ENCODE data around the gene CDK4. TPM values are rescaled to one million over a fixed set of nuclear protein-coding genes. Genes with fewer than 3 reads are reported as not detected.
"Not testable (repeated sequence)": the region's sequence is repeated elsewhere in the genome, so short reads cannot be mapped to it uniquely, and the experiment has no call there.

Gene CDK4
- total and polyA plus RNA-seq, 4 experiments from 2014 or later: 44.4 to 99.7 (median 66.7) TPM

- Histone ChIP-seq H3K27me3 (ENCODE audit: insufficient read depth, low read length) (no peaks in the 10 kb centered on the region), H3K4me3 (ENCODE audit: low read length in 2 of 2) (no peak overlapping the region), H3K27ac (ENCODE audit: low read depth, low read length) (no peak overlapping the region), H3K9me3 (ENCODE audit: control insufficient read depth in 1 of 2, low read length in 2 of 2) (no peaks in the 10 kb centered on the region), H3K4me1 (ENCODE audit: insufficient read depth, low read length) (peaks cover 48% of the 10 kb centered on the region), H3K36me3 (ENCODE audit: insufficient read depth, low read length) (no peaks in the 10 kb centered on the region)
- Mint-ChIP-seq H3K4me1 (peaks cover 23 to 53% (median 36%) of the 10 kb centered on the region in 4 donors), H3K27ac (no peak overlapping the region), H3K36me3 (peaks cover 9 to 14% of the 10 kb centered on the region in 2 donors), H3K4me3 (no peak overlapping the region), H3K9me3 (no peaks in the 10 kb centered on the region), H3K27me3 (peaks cover 0 to 2% of the 10 kb centered on the region in 2 donors)
- intact Hi-C loops (cut with micrococcal nuclease): no loop called here
- no peak for DNase-seq
- ChIA-PET POLR2A (ENCODE audit: partially characterized antibody) (interaction anchor here (1.0 kb wide), 1 partner anchor 18 kb away, joined by 3 read pairs; no protein-coding TSS in a partner anchor), CTCF (ENCODE audit: partially characterized antibody) (interaction anchor here (0.7 to 3.9 kb wide), 6 partner anchors 8 to 172 kb away, joined by 3 to 38 read pairs (median 6); partner anchors contain the start of gene TSFM)
Measured at GRCh38 chr12:57775044-57775443, 22.9 kb upstream of the CDK4 start.

- H3K4me3 Mint-ChIP-seq; H3K27ac Mint-ChIP-seq; H3K4me3 ChIP-seq (ENCODE audit: low read length in 2 of 2); H3K36me3 ChIP-seq (ENCODE audit: insufficient read depth, low read length); H3K9me3 ChIP-seq (ENCODE audit: control insufficient read depth in 1 of 2, low read length in 2 of 2); H3K27me3 Mint-ChIP-seq; H3K27me3 ChIP-seq (ENCODE audit: insufficient read depth, low read length); H3K9me3 Mint-ChIP-seq; intact Hi-C loops (cut with micrococcal nuclease); H3K27ac ChIP-seq (ENCODE audit: low read depth, low read length); DNase-seq: not testable (repeated sequence)
- Mint-ChIP-seq H3K4me1 (peaks cover 23 to 53% (median 33%) of the 10 kb centered on the region in 4 donors), H3K36me3 (peaks cover 9 to 18% of the 10 kb centered on the region in 2 donors)
- POLR2A ChIA-PET (ENCODE audit: partially characterized antibody): interaction anchor here (1.0 kb wide), 1 partner anchor 18 kb away, joined by 3 read pairs; no protein-coding TSS in a partner anchor
- CTCF ChIA-PET (ENCODE audit: partially characterized antibody): interaction anchor here (1.0 to 3.9 kb wide), 5 partner anchors 8 to 121 kb away, joined by 3 to 38 read pairs (median 10); partner anchors contain the start of gene TSFM
- H3K4me1 ChIP-seq (ENCODE audit: insufficient read depth, low read length): peaks cover 44% of the 10 kb centered on the region
Measured at GRCh38 chr12:57774634-57775033, 22.5 kb upstream of the CDK4 start.

DNA sequence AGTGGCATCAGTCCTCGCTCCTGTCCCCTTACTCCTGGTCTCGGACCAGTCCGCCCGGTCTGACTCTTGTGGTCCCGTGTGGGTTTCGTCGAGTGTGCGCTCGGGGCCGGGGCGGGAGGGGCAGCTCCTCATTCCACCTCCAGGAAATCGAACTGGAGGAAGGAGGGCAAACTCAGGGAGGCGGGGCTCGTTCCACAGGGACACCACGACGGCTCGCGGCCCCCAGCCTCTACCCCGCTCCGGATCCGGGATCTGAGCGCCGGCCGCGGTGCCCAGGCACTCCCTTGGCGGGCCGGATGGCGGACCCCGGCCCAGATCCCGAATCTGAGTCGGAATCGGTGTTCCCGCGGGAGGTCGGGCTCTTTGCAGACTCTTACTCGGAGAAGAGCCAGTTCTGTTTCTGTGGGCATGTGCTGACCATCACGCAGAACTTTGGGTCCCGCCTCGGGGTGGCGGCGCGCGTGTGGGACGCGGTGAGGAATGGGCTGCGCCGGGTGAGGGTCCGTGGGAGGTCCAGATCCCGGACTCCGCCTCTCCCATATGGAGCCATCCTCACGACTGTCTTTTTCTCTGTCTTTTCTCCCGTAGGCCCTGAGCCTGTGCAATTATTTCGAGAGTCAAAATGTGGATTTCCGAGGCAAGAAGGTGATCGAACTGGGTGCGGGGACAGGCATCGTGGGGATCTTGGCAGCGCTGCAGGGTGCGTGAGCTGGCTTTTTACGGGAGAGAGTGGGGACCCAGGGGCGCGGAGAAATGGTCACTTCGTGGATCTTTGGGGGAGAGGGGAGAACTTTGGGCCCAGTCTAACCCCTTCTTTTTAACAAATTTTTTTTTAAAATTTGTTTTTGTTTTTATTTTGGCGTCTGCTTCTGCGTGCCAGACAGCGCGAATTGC is 20.6 kb upstream of the CDK4 start, which contains the start of gene EEF1AKMT3:
TSS of gene EEF1AKMT3 (plus strand) at position 186 of the 894 bp plus-strand sequence. CDS start at position 297, 111 bp downstream.
- H3K4me1 Mint-ChIP-seq: peaks cover 14 to 38% (median 23%) of the 10 kb centered on the region in 4 donors
- H3K27me3 Mint-ChIP-seq: peaks cover 0 to 2% of the 10 kb centered on the region in 2 donors
- peaks cover 20 to 25% of the 10 kb centered on the region in 2 donors for H3K36me3 Mint-ChIP-seq
- H3K36me3 ChIP-seq (ENCODE audit: insufficient read depth, low read length): no peaks in the 10 kb centered on the region
- H3K4me3 Mint-ChIP-seq: peak within 1 kb of the TSS; percentile 95 to 100 (median 96)
- no peak for DNase-seq
- no peaks in the 10 kb centered on the region for H3K9me3 ChIP-seq (ENCODE audit: control insufficient read depth in 1 of 2, low read length in 2 of 2)
- ChIA-PET CTCF (ENCODE audit: partially characterized antibody) (interaction anchor here (0.8 to 3.9 kb wide), 5 partner anchors 10 to 314 kb away, joined by 3 to 38 read pairs (median 6); partner anchors contain the start of gene TSFM), POLR2A (ENCODE audit: partially characterized antibody) (interaction anchor here (0.6 to 1.8 kb wide), 11 partner anchors 10 to 1147 kb away, joined by 3 to 53 read pairs (median 4); partner anchors contain the start of genes CDK4, CTDSP2, MARCHF9 and TSFM)
- peak within 1 kb of the TSS; percentile 84 for H3K27ac ChIP-seq (ENCODE audit: low read depth, low read length)
- peak within 1 kb of the TSS; percentile 94 to 99 (median 98) for H3K27ac Mint-ChIP-seq
- peaks cover 26% of the 10 kb centered on the region for H3K4me1 ChIP-seq (ENCODE audit: insufficient read depth, low read length)
- intact Hi-C loops (cut with micrococcal nuclease): loop anchor here (1.0 kb wide), 2 partner anchors 10 to 20 kb away; partner anchors contain the start of genes CDK4 and TSFM
- no peaks in the 10 kb centered on the region for H3K27me3 ChIP-seq (ENCODE audit: insufficient read depth, low read length)
- H3K4me3 ChIP-seq (ENCODE audit: low read length in 2 of 2): peak within 1 kb of the TSS; percentile 98 to 99
- H3K9me3 Mint-ChIP-seq: peaks cover 0 to 2% (median 0%) of the 10 kb centered on the region in 8 donors

DNA sequence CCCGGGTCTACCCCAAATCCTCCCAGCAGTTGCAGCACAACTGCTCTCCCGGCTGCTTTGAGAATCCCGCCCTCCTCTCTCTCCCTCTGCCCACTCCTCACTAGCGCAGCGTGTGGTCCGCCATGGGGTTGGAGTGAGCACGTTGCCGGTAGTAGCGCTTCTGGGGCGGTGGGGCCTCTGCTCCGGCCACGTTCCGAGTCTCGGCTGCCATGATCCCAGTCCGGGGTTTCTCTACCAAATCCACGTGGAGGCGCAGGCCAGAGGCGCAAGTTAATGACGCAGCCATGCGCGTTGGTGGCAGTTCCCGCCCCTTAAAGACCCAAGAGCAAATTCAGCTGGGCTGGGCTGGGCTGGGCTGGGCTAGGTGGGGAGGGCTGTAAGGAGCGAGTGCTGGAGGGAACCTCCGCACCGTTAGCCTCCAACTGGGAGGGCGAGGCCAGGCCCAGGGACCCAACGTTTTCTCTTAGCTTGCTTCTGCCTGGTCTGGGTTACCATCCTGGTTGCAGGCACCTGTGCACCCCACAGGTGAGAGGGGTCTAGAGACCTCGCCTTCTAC is 19.8 kb upstream of the CDK4 start, which contains the start of gene METTL1:
TSS of gene METTL1 (minus strand) at position 233 of the 556 bp plus-strand sequence. CDS start at position 211, 22 bp downstream.
- H3K27ac Mint-ChIP-seq: peak within 1 kb of the TSS; percentile 94 to 99 (median 98)
- peak within 1 kb of the TSS; percentile 95 to 100 (median 96) for H3K4me3 Mint-ChIP-seq
- H3K9me3 Mint-ChIP-seq: peaks cover 0 to 2% (median 0%) of the 10 kb centered on the region in 8 donors
- H3K4me1 ChIP-seq (ENCODE audit: insufficient read depth, low read length): peaks cover 29% of the 10 kb centered on the region
- H3K27me3 ChIP-seq (ENCODE audit: insufficient read depth, low read length): peaks cover 3% of the 10 kb centered on the region
- H3K27ac ChIP-seq (ENCODE audit: low read depth, low read length): peak within 1 kb of the TSS; percentile 84
- POLR2A ChIA-PET (ENCODE audit: partially characterized antibody): interaction anchor here (0.7 to 1.8 kb wide), 10 partner anchors 11 to 127 kb away, joined by 3 to 53 read pairs (median 5); partner anchors contain the start of genes CDK4, CTDSP2, MARCHF9 and TSFM
- CTCF ChIA-PET (ENCODE audit: partially characterized antibody): interaction anchor here (0.8 to 3.9 kb wide), 5 partner anchors 11 to 313 kb away, joined by 3 to 38 read pairs (median 6); partner anchors contain the start of gene TSFM
- intact Hi-C loops (cut with micrococcal nuclease): loop anchor here (1.0 kb wide), 2 partner anchors 10 to 20 kb away; partner anchors contain the start of genes CDK4 and TSFM
- peaks cover 0 to 2% of the 10 kb centered on the region in 2 donors for H3K27me3 Mint-ChIP-seq
- DNase-seq: peak; percentile 88 to 95 (median 91)
- H3K9me3 ChIP-seq (ENCODE audit: control insufficient read depth in 1 of 2, low read length in 2 of 2): no peaks in the 10 kb centered on the region
- H3K4me3 ChIP-seq (ENCODE audit: low read length in 2 of 2): peak within 1 kb of the TSS; percentile 98 to 99
- peaks cover 14 to 34% (median 20%) of the 10 kb centered on the region in 4 donors for H3K4me1 Mint-ChIP-seq
- no peaks in the 10 kb centered on the region for H3K36me3 ChIP-seq (ENCODE audit: insufficient read depth, low read length)
- H3K36me3 Mint-ChIP-seq: peaks cover 20 to 25% of the 10 kb centered on the region in 2 donors

DNA sequence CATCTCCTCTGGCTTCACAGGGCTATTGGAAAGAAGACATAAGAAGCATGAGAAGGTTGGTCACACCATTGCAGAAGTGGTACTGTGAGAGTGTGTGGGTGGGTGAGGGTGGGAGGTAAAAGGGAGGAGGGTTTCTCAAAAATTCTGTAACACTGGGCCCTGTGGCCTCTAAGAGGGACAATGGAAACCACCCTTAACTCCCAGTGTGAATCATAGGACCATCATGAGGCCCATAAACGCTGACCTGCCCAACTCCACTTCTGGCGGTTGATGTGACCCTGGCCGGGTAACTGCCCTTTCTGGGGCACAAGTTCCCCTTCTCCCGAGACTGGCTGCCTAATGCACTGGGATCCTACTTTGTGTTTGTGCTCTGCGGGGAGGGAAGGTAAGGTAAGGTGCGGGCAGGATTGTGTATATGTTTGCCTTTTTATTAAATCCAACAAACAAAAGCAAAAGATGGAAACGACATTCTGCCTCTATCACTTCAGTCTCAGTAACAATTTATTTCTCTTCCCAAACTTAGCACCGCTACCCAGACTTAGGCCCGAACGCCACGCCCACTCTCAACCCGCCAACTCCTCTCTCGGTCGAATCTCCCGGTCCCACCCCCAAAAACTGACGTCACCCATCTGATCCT is 19.2 kb upstream of the CDK4 start:
- peaks cover 0 to 2% (median 0%) of the 10 kb centered on the region in 8 donors for H3K9me3 Mint-ChIP-seq
- peak overlapping the region; percentile 84 for H3K27ac ChIP-seq (ENCODE audit: low read depth, low read length)
- H3K4me3 Mint-ChIP-seq: peak overlapping the region; percentile 95 to 100 (median 96)
- H3K4me3 ChIP-seq (ENCODE audit: low read length in 2 of 2): peak overlapping the region; percentile 98 to 99
- no peaks in the 10 kb centered on the region for H3K9me3 ChIP-seq (ENCODE audit: control insufficient read depth in 1 of 2, low read length in 2 of 2)
- ChIA-PET CTCF (ENCODE audit: partially characterized antibody) (interaction anchor here (0.8 to 4.8 kb wide), 8 partner anchors 10 to 312 kb away, joined by 3 to 38 read pairs (median 6); partner anchors contain the start of gene TSFM), POLR2A (ENCODE audit: partially characterized antibody) (interaction anchor here (1.1 to 1.8 kb wide), 6 partner anchors 11 to 124 kb away, joined by 4 to 53 read pairs (median 10); partner anchors contain the start of genes CDK4, MARCHF9, TSFM and TSPAN31)
- DNase-seq: peak in 2 of 5 donors; percentile 81 to 91
- intact Hi-C loops (cut with micrococcal nuclease): no loop called here
- peaks cover 35% of the 10 kb centered on the region for H3K4me1 ChIP-seq (ENCODE audit: insufficient read depth, low read length)
- H3K36me3 Mint-ChIP-seq: peaks cover 19 to 25% of the 10 kb centered on the region in 2 donors
- H3K4me1 Mint-ChIP-seq: peaks cover 17 to 36% (median 25%) of the 10 kb centered on the region in 4 donors
- no peaks in the 10 kb centered on the region for H3K36me3 ChIP-seq (ENCODE audit: insufficient read depth, low read length)
- peaks cover 9% of the 10 kb centered on the region for H3K27me3 ChIP-seq (ENCODE audit: insufficient read depth, low read length)
- peaks cover 0 to 5% of the 10 kb centered on the region in 2 donors for H3K27me3 Mint-ChIP-seq
- H3K27ac Mint-ChIP-seq: peak overlapping the region; percentile 94 to 99 (median 98)

DNA sequence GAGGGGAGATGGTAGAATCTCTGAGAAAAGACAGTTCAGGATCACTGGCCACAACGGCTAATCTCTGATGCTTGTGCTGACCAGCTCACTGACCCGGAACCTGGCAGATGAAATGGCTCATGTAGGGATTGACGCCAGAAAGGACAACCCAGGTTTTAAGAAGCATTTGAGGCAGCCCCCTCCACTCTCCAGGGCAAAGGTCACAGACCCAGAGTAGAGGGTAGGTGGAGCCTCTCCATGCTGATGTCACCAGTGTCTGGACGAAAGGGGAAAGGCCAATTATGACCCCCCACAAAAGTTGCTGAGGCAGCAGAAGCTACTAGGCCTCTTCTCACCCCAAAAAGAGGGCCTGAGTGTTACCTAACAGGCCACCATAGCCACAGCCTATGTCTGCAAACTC is 18.6 kb upstream of the CDK4 start:
- H3K4me3 Mint-ChIP-seq: peak overlapping the region in 5 of 8 donors; percentile 5 to 98 (median 57)
- DNase-seq: no peak
- H3K4me3 ChIP-seq (ENCODE audit: low read length in 2 of 2): no peak overlapping the region
- H3K9me3 Mint-ChIP-seq: peaks cover 0 to 2% (median 0%) of the 10 kb centered on the region in 8 donors
- peaks cover 13 to 23% of the 10 kb centered on the region in 2 donors for H3K36me3 Mint-ChIP-seq
- intact Hi-C loops (cut with micrococcal nuclease): no loop called here
- H3K27ac Mint-ChIP-seq: peak overlapping the region; percentile 33 to 99 (median 78)
- H3K4me1 Mint-ChIP-seq: peaks cover 19 to 43% (median 26%) of the 10 kb centered on the region in 4 donors
- no peaks in the 10 kb centered on the region for H3K36me3 ChIP-seq (ENCODE audit: insufficient read depth, low read length)
- H3K9me3 ChIP-seq (ENCODE audit: control insufficient read depth in 1 of 2, low read length in 2 of 2): no peaks in the 10 kb centered on the region
- POLR2A ChIA-PET (ENCODE audit: partially characterized antibody): interaction anchor here (0.7 kb wide), 1 partner anchor 36 kb away, joined by 3 read pairs; no protein-coding TSS in a partner anchor
- peaks cover 14% of the 10 kb centered on the region for H3K27me3 ChIP-seq (ENCODE audit: insufficient read depth, low read length)
- H3K27me3 Mint-ChIP-seq: peaks cover 1 to 8% of the 10 kb centered on the region in 2 donors
- peak overlapping the region; percentile 84 for H3K27ac ChIP-seq (ENCODE audit: low read depth, low read length)
- CTCF ChIA-PET (ENCODE audit: partially characterized antibody): interaction anchor here (0.8 to 4.8 kb wide), 3 partner anchors 11 to 12 kb away, joined by 4 to 27 read pairs (median 4); partner anchors contain the start of gene TSFM
- peaks cover 41% of the 10 kb centered on the region for H3K4me1 ChIP-seq (ENCODE audit: insufficient read depth, low read length)

Measured in CD4-positive, alpha-beta memory T cell (primary cell).